ENCODE data around the gene CTNNA3. TPM values are rescaled to one million over a fixed set of nuclear protein-coding genes. Genes with fewer than 3 reads are reported as not detected.

CTNNA3 gene
- polyA plus RNA-seq, 1 donor from 2014 or later: 0.14 TPM

GRCh38 chr10:66951896-66952295, 744.1 kb downstream of the CTNNA3 start:
- Histone ChIP-seq H3K9me3 (ENCODE audit: low read length) (no peaks in the 10 kb centered on the region), H3K9me2 (ENCODE audit: insufficient read depth, low read length) (no peaks in the 10 kb centered on the region), H3K4me3 (ENCODE audit: low read length) (no peak overlapping the region), H3K4me2 (ENCODE audit: low read length) (no peak overlapping the region), H4K20me1 (ENCODE audit: insufficient read depth) (no peaks in the 10 kb centered on the region), H2AFZ (ENCODE audit: low read depth, low read length) (no peak overlapping the region), H3K36me3 (ENCODE audit: insufficient read depth, low read length) (no peaks in the 10 kb centered on the region), H3K9ac (ENCODE audit: low read length) (no peak overlapping the region), H3K27me3 (ENCODE audit: insufficient read depth, low read depth, low read length) (no peaks in the 10 kb centered on the region), H3F3A (ENCODE audit: insufficient read depth, low read length, poor library complexity, severe bottlenecking) (no peaks in the 10 kb centered on the region), H3K79me2 (replicated peaks; ENCODE audit: insufficient read depth, low read length) (no peaks in the 10 kb centered on the region), H3K27ac (ENCODE audit: low read length) (no peak overlapping the region)
- TF ChIP-seq SMC3 (conservative IDR thresholded peaks at IDR 0.05; ENCODE audit: poor library complexity) (no peak), EZH2 (IDR thresholded peaks at IDR 0.05; ENCODE audit: borderline replicate concordance, insufficient read depth, low read length, poor library complexity, severe bottlenecking) (no peak), RAD21 (conservative IDR thresholded peaks at IDR 0.05) (no peak), POLR2AphosphoS5 (IDR thresholded peaks at IDR 0.05) (no peak), CTCF (IDR thresholded peaks at IDR 0.05; ENCODE audit: poor library complexity, severe bottlenecking) (no peak), TAF1 (IDR thresholded peaks at IDR 0.05; ENCODE audit: low read depth) (no peak), REST (IDR thresholded peaks at IDR 0.05; ENCODE audit: borderline replicate concordance) (no peak), MXI1 (conservative IDR thresholded peaks at IDR 0.05; ENCODE audit: poor library complexity, severe bottlenecking) (no peak), EP300 (conservative IDR thresholded peaks at IDR 0.05; ENCODE audit: poor library complexity, severe bottlenecking) (no peak)

GRCh38 chr10:66943590-66943989, 752.4 kb downstream of the CTNNA3 start:
- H3K4me2 ChIP-seq (ENCODE audit: low read length): no peak overlapping the region
- H3F3A ChIP-seq (ENCODE audit: insufficient read depth, low read length, poor library complexity, severe bottlenecking): no peaks in the 10 kb centered on the region
- no peak overlapping the region for H3K9ac ChIP-seq (ENCODE audit: low read length)
- no peaks in the 10 kb centered on the region for H3K27me3 ChIP-seq (ENCODE audit: insufficient read depth, low read depth, low read length)
- H3K36me3 ChIP-seq (ENCODE audit: insufficient read depth, low read length): no peaks in the 10 kb centered on the region
- H3K9me2 ChIP-seq (ENCODE audit: insufficient read depth, low read length): no peaks in the 10 kb centered on the region
- no peak overlapping the region for H3K4me3 ChIP-seq (ENCODE audit: low read length)
- no peaks in the 10 kb centered on the region for H3K9me3 ChIP-seq (ENCODE audit: low read length)
- H3K79me2 ChIP-seq (replicated peaks; ENCODE audit: insufficient read depth, low read length): no peaks in the 10 kb centered on the region
- H3K27ac ChIP-seq (ENCODE audit: low read length): no peak overlapping the region
- no peaks in the 10 kb centered on the region for H4K20me1 ChIP-seq (ENCODE audit: insufficient read depth)
- TF ChIP-seq SMC3 (conservative IDR thresholded peaks at IDR 0.05; ENCODE audit: poor library complexity): no peak
- TF ChIP-seq EZH2 (IDR thresholded peaks at IDR 0.05; ENCODE audit: borderline replicate concordance, insufficient read depth, low read length, poor library complexity, severe bottlenecking): no peak
- TF ChIP-seq REST (IDR thresholded peaks at IDR 0.05; ENCODE audit: borderline replicate concordance): no peak
- no peak for TF ChIP-seq CTCF (IDR thresholded peaks at IDR 0.05; ENCODE audit: poor library complexity, severe bottlenecking)
- no peak for TF ChIP-seq EP300 (conservative IDR thresholded peaks at IDR 0.05; ENCODE audit: poor library complexity, severe bottlenecking)
- TF ChIP-seq TAF1 (IDR thresholded peaks at IDR 0.05; ENCODE audit: low read depth): no peak
- TF ChIP-seq MXI1 (conservative IDR thresholded peaks at IDR 0.05; ENCODE audit: poor library complexity, severe bottlenecking): no peak
- no peak for TF ChIP-seq POLR2AphosphoS5 (IDR thresholded peaks at IDR 0.05)
- no peak for TF ChIP-seq RAD21 (conservative IDR thresholded peaks at IDR 0.05)
- no peak overlapping the region for H2AFZ ChIP-seq (ENCODE audit: low read depth, low read length)
